ENCODE data around the gene TPH1.

The TPH1 gene

GRCh38 chr11:18046116-18046777, at the start of gene TPH1:
Gene TPH1 (minus strand): TSS chr11:18046269. CDS start chr11:18040762, 5,507 bp downstream.
- DNase-seq (ENCODE audit: low spot score): no peak

- DNase-seq (ENCODE audit: low spot score): no peak
Measured at GRCh38 chr11:18093959-18094358, 47.9 kb upstream of the TPH1 start.

GRCh38 chr11:18091731-18092130, 45.7 kb upstream of the TPH1 start:
- DNase-seq (ENCODE audit: low spot score): no peak

- DNase-seq (ENCODE audit: low spot score): no peak
Measured at GRCh38 chr11:18088966-18089365, 42.9 kb upstream of the TPH1 start.

- no peak for DNase-seq (ENCODE audit: low spot score)
Measured at GRCh38 chr11:18088366-18088765, 42.3 kb upstream of the TPH1 start.

- DNase-seq (ENCODE audit: low spot score): no peak
Measured at GRCh38 chr11:18081551-18081950, 35.5 kb upstream of the TPH1 start.

GRCh38 chr11:18080451-18080850, 34.4 kb upstream of the TPH1 start:
- no peak for DNase-seq (ENCODE audit: low spot score)

- no peak for DNase-seq (ENCODE audit: low spot score)
Measured at GRCh38 chr11:18078909-18079308, 32.8 kb upstream of the TPH1 start.

GRCh38 chr11:18075444-18075843, 29.4 kb upstream of the TPH1 start:
- no peak for DNase-seq (ENCODE audit: low spot score)

- DNase-seq (ENCODE audit: low spot score): no peak
Measured at GRCh38 chr11:18071098-18071705, 25.1 kb upstream of the TPH1 start.

GRCh38 chr11:18067372-18067771, 21.3 kb upstream of the TPH1 start:
- no peak for DNase-seq (ENCODE audit: low spot score)

GRCh38 chr11:18066626-18067025, 20.6 kb upstream of the TPH1 start:
- DNase-seq (ENCODE audit: low spot score): no peak

- DNase-seq (ENCODE audit: low spot score): no peak
Measured at GRCh38 chr11:18065572-18065971, 19.5 kb upstream of the TPH1 start.

- DNase-seq (ENCODE audit: low spot score): no peak
Measured at GRCh38 chr11:18064450-18065054, 18.5 kb upstream of the TPH1 start.

- no peak for DNase-seq (ENCODE audit: low spot score)
Measured at GRCh38 chr11:18063862-18064434, 17.9 kb upstream of the TPH1 start.

- DNase-seq (ENCODE audit: low spot score): no peak
Measured at GRCh38 chr11:18063125-18063524, 17.1 kb upstream of the TPH1 start.

- no peak for DNase-seq (ENCODE audit: low spot score)
Measured at GRCh38 chr11:18061351-18061750, 15.3 kb upstream of the TPH1 start.

GRCh38 chr11:18056561-18057181, 10.6 kb upstream of the TPH1 start:
- DNase-seq (ENCODE audit: low spot score): no peak

GRCh38 chr11:18054511-18055103, 8.5 kb upstream of the TPH1 start:
- DNase-seq (ENCODE audit: low spot score): no peak

GRCh38 chr11:18050848-18051247, 4.8 kb upstream of the TPH1 start:
- DNase-seq (ENCODE audit: low spot score): no peak

- no peak for DNase-seq (ENCODE audit: low spot score)
Measured at GRCh38 chr11:18036456-18036855, 9.6 kb downstream of the TPH1 start.

- no peak for DNase-seq (ENCODE audit: low spot score)
Measured at GRCh38 chr11:18027475-18027874, 18.6 kb downstream of the TPH1 start.

Measured in CD4-positive, alpha-beta T cell treated with Interleukin-2 at 100 ng/mL for 4 hours (primary cell).